GM18519 (cell line): ENCODE data around the gene CAPN9.
"Not testable (repeated sequence)": the region's sequence is repeated elsewhere in the genome, so short reads cannot be mapped to it uniquely, and the experiment has no call there.

Experiments
- ATAC-seq: cut with Tn5 transposase; IDR thresholded peaks from one replicate; pipeline ENCODE4 v1.9.1; 2021; ENCODE audit warnings: mild to moderate bottlenecking, moderate library complexity; ENCODE audit not compliant: unreplicated experiment, low FRiP score

CAPN9 gene

GRCh38 chr1:230839173-230839572, 92.0 kb downstream of the CAPN9 start:
- ATAC-seq = no peak

GRCh38 chr1:230842801-230843200, 95.6 kb downstream of the CAPN9 start:
- no peak for ATAC-seq

GRCh38 chr1:230843503-230844309, 96.5 kb downstream of the CAPN9 start:
- ATAC-seq = no peak

GRCh38 chr1:230844561-230844960, 97.4 kb downstream of the CAPN9 start:
- ATAC-seq = no peak

GRCh38 chr1:230845184-230845583, 98.0 kb downstream of the CAPN9 start:
- not testable (repeated sequence) for ATAC-seq

GRCh38 chr1:230848235-230848634, 101.0 kb downstream of the CAPN9 start:
- no peak for ATAC-seq

GRCh38 chr1:230849451-230850224, 102.5 kb downstream of the CAPN9 start:
- no peak for ATAC-seq

- no peak for ATAC-seq
These were observed 103.4 kb downstream of the CAPN9 start for GRCh38 chr1:230850547-230850946.

- ATAC-seq = no peak
These were observed 104.1 kb downstream of the CAPN9 start for GRCh38 chr1:230851291-230851691.
